GM18873 (cell line): Measurements from ENCODE around the gene NXPH3.
"Not testable (repeated sequence)": the region's sequence is repeated elsewhere in the genome, so short reads cannot be mapped to it uniquely, and the experiment has no call there.

Experiments
- ATAC-seq: cut with Tn5 transposase; IDR thresholded peaks from one replicate; pipeline ENCODE4 v1.9.1; 2021; ENCODE audit warnings: mild to moderate bottlenecking, moderate library complexity, moderate number of reproducible peaks; ENCODE audit not compliant: unreplicated experiment, low FRiP score

Gene NXPH3

GRCh38 chr17:49553676-49554335 is 21.9 kb upstream of the NXPH3 start:
- no peak for ATAC-seq

DNA sequence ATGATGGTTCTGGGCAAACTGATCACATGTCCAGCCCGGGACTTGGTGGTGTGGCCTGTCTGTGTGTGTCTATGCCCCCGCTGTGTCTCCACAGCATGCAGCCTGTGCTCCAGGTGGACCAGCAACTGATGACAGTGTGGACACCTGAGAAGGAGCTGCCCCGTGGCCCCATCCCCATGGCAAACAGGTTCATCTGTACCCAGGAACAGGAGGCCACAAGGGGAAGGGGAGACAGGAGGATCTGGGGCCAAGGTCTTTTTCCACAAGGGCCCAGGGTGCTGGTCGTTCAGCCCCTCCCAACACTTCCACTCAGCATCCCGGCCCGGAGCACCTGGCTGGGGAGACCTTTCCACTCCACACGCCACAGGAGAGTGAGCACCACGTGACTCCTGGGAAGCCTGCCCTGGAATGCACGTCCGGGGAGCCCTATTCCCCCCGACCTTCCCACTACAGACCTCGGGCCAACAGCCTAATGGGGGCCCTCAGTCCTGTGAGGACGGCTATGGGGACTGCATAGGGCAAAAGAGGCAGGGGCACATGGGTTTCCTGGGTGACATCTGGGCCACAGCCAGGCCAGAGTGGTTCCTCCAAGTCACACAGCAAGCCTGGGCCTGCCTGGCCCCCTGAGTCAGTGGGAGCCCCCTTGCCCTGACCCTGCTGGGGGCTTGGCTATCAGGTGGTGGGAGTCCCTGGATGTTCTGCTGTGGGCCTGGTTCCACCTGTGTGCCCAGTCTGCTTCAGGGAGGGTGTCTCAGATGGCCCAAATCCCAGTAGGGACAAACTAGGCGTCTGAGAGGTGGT is 20.8 kb upstream of the NXPH3 start:
- no peak for ATAC-seq

- no peak for ATAC-seq
Measured at GRCh38 chr17:49555495-49556222, 20.0 kb upstream of the NXPH3 start.

DNA sequence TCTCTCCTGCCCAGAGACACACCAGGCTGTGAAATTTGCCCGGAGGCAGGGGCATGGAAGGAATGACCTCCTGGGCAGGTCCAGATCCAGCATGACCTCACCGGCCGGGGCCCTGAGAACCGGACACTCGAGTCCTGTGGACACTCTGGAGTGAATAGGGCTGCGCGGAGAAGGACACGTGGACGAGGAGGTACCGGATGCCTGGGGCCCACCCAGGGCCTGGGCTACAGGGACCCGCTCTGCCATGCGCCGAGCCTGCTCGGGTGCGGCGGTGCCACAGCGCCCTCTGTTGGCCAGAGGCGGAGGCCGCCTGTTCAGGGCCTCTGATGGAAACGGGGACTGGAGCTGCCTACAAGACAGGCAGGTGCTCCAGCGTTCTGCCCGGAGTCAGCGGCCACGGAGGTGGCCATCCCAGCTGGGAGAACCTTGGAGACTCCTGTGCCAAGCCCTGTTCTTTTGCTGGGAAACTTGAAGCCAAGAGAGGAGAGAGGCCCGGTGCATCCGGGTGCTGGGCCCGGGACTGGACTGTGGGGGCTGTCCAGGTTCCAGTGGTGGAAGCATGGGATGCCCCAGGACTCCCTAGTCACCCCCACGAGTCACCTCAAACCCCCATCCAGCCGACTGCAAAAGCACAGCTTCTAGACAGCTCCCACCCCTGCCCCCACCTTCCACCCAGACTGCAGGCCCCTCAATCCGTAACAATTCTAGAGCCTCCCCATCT is 19.3 kb upstream of the NXPH3 start:
- ATAC-seq = no peak

- ATAC-seq = no peak
Measured at GRCh38 chr17:49557312-49558024, 18.2 kb upstream of the NXPH3 start.

GRCh38 chr17:49564638-49565037 is 11.0 kb upstream of the NXPH3 start:
- no peak for ATAC-seq

DNA sequence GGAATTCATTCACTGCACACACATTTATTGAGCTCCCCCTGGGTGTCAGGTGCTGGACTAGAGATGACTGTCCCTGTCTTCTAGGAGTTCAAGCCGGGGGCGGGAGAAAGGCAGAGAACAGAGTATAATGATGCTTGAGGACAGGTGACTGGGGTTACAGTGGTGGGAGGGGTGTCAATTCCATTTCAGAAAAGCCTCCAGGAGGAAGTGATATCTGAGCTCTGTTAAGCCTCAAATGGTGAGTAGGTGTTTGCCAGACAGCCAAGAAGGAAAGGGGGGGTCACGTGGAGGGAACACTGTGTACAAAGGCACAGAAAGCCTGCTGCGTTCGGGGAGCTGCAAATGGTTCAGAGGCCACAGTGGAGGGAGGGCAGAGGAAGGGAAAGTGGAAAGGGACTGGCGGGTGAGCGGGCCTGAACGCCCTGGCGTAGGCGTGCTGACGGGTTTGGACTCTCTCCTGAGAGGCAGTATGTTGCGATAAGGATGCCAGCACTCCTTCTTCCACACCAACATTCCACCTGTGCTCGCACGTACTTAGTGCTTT is 9.7 kb upstream of the NXPH3 start:
- ATAC-seq = no peak

GRCh38 chr17:49566668-49567071 is 9.0 kb upstream of the NXPH3 start:
- ATAC-seq = no peak

- ATAC-seq = no peak
Measured at GRCh38 chr17:49567104-49567521, 8.6 kb upstream of the NXPH3 start.

GRCh38 chr17:49567871-49568694 is 7.6 kb upstream of the NXPH3 start:
- no peak for ATAC-seq

GRCh38 chr17:49568695-49569047 is 7.0 kb upstream of the NXPH3 start:
- not testable (repeated sequence) for ATAC-seq

DNA sequence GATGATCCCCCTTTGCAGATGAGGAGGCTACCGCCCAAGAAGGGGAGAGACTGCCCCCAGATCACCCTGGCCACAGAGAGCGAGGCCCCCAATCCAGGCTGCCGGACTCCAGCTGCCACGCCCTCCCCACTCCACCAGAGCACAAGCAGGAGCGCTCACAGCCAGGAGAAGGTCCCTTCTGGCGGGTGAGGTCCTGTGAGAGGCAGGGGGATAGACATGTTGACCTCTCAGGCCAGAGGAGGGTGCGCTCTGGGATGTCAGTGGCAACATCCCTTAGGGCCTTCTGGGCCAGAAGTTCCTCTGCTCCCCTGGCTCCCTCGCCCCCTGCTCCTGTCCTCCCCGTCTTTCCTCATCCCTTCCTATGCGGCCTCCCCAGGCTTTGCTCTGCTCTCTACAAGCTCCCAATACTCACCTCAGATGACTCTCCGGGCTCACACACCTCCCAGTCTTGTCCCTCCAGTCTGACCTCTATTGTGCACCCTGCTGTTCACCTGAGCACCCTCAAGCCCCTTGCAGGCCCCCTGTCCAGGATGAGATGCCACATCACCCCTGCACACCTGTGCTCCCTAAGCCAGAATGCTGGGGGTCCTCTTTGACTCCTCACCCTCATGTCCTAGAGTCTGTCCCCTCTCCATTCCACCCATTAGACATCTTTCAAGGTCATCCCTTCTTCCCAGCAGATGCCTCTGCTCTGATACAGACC is 5.0 kb upstream of the NXPH3 start:
- no peak for ATAC-seq

- no peak for ATAC-seq
Measured at GRCh38 chr17:49571283-49571682, 4.4 kb upstream of the NXPH3 start.

GRCh38 chr17:49571764-49572163 is 3.9 kb upstream of the NXPH3 start:
- ATAC-seq = no peak

DNA sequence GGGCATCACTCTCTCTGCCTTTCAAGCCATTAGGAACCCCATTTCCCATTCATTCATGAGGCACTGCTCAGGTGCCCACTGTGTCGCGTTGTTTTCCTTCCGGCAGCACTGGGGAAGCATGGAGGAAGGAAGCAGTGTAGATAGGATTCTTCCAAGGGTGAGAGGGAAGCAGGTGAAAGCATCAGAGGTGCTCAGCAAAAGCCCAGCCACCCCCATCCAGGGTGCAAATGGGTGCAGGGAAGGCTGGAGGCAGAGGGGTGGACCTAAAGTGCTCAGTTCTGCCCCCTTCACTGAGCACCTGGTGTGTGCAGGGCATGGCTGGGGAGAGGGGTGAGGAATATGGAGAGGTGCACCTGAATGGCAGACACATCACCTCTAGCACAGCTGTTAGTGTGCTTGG is 3.4 kb upstream of the NXPH3 start:
- no peak for ATAC-seq

GRCh38 chr17:49572806-49573420 is 2.8 kb upstream of the NXPH3 start:
- no peak for ATAC-seq

DNA sequence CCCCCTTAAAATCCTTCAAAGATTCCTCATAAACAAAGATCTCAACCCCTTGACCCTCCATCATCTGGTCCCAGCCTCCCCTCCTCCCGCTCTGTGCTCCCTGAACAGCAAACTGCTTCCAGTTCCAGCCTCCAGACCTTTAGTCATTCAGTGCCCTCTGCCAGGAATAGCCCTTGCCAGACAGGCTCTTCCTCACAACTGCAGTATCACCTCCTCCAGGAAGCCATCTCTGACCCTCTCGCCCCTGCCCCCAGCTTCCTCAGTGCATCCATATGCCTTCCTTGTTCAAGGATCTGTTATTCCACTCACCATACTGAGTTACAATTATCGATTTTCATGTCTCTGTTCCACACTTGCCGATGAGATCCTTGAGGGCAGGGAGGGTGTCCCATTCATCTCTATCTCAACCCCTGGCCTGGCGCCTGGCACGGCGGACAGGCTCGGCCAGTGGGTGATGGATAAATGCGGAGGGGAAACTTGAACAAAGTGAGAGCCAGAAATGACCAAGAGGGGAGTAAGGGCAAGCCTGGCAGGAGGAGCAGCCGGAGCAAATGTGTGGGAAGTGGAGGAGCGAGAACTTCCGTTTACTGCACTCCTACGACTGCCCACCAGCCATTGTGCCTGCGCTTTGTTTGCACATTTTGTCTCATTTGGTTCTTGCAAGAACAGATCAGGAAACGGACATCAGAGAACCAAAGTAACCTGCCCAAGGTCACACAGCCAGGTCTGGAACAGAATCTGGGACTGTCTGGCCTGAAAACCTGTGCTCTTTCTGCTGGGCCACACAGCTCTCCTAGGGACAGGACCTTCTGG is 2.0 kb upstream of the NXPH3 start:
- ATAC-seq = no peak
